Heart right ventricle (tissue), 16 donors: ENCODE measurements around the gene DPP10. TPM values are rescaled to one million over a fixed set of nuclear protein-coding genes. Genes with fewer than 3 reads are reported as not detected.

Experiments
- ATAC-seq, 8 donors: fragments of 200-7000 bp; cut with Tn5 transposase; one replicate each; pipeline ENCODE4 v1.9.1; 2020; ENCODE audit warnings: mild to moderate bottlenecking in 8 of 8, moderate library complexity in 8 of 8, moderate number of reproducible peaks in 1 of 8
- DNase-seq, 2 donors: peaks; one replicate each; pipeline ENCODE4 v3.0.0-alpha.2; 2020
- H3K27ac ChIP-seq, 10 donors: fragments of 200-600 bp; sonication (generic) in 2 of 10; one replicate each; pipeline versions ENCODE4 v1.5.0 to v1.8.0; 2020 to 2022; ENCODE audit warnings: mild to moderate bottlenecking in 3 of 10
- H3K27me3 ChIP-seq, 7 donors: fragments of 200-600 bp; one replicate each; pipeline ENCODE4 v1.8.0; 2021 to 2022; ENCODE audit warnings: mild to moderate bottlenecking in 2 of 7
- H3K36me3 ChIP-seq, 9 donors: fragments of 200-600 bp; sonication (generic) in 1 of 9; one replicate each; pipeline versions ENCODE4 v1.5.0 to v1.8.0; 2020 to 2022; ENCODE audit warnings: mild to moderate bottlenecking in 2 of 9
- H3K4me1 ChIP-seq, 9 donors: fragments of 200-600 bp; sonication (generic) in 1 of 9; one replicate each; pipeline versions ENCODE4 v1.5.0 to v1.8.0; 2020 to 2022; ENCODE audit warnings: mild to moderate bottlenecking in 4 of 9
- H3K4me3 ChIP-seq, 10 donors: fragments of 200-600 bp; sonication (generic) in 2 of 10; one replicate each; pipeline versions ENCODE4 v1.5.0 to v1.8.0; 2020 to 2022; ENCODE audit warnings: mild to moderate bottlenecking in 7 of 10, moderate library complexity in 2 of 10
- H3K9me3 ChIP-seq, 11 donors: fragments of 200-600 bp in 10 of 11; sonication (generic) in 2 of 11; one replicate each; pipeline versions ENCODE4 v1.5.0 to v1.8.0; 2013 to 2022; ENCODE audit warnings: mild to moderate bottlenecking in 2 of 11, control low read depth in 1 of 11, moderate library complexity in 1 of 11
- CTCF ChIP-seq, 9 donors: fragments of 200-600 bp; sonication (generic) in 2 of 9; IDR thresholded peaks; one replicate each; pipeline versions ENCODE4 v1.5.0 to v1.8.0; 2021 to 2022; ENCODE audit warnings: antibody characterized with exemption in 9 of 9, mild to moderate bottlenecking in 5 of 9, moderate library complexity in 1 of 9
- WGBS, 2 donors: extraction: QIAGEN DNeasy Blood & Tissue Kit; methylation state at CpG; one replicate each; pipeline ENCODE4 v1.1.7; 2013; ENCODE audit warnings: inconsistent platforms in 1 of 2; 5-methylcytosine and 5-hydroxymethylcytosine counted together
- intact Hi-C, 10 donors: fragments of 100-400 bp; cut with DNase I; formaldehyde crosslinking; loops; one replicate each; pipeline versions ENCODE4 v1.11.1 to v1.14.2; 2022
- polyA plus RNA-seq, 2 donors: library from polyadenylated mRNA; stranded (reverse); fragments of 200-250 nt; gene quantifications; one replicate each; pipeline ENCODE4 v1.2.3, GENCODE V29; 2013
- total RNA-seq, 10 donors: library from RNA; stranded (reverse); fragmentation: NEBNext Ultra II Directional in 3 of 10; extraction: Animal tissue kit (Norgen Biotek cat#: 25700) in 3 of 10; gene quantifications; one replicate each; pipeline versions ENCODE4 v1.2.1 to v1.2.4, GENCODE V29; 2021 to 2023
- donor health status: Arrhythmogenic right ventricular cardiomyopathy.
- donor health status: ischemic (EF 13 %, LVEDD 7.1; RV severe dilation, severe dysfunction).
- donor health status: healthy with polysubstance abuse.
- donor health status: DM: no; HTN: yes; CAD: no.
- donor health status: DM: no; HTN: no; CAD: no.
- donor health status: ischemic (EF 25% LVEDD 6.9; RV normal size, moderate dysfunction).
- donor health status: ischemic (EF 25% LVEDD 5.7; RV mildly dilated, moderate dysfunction).
- donor health status: healthy.
- donor health status: DM: yes; HTN: yes; CAD: no.
- donor health status: Ischemic cardiomyopathy.
- donor health status: ischemic (EF 35%, LVEDD 5.7; RV mildly dilated, moderate dysfunction).
- donor health status: nonischemic (EF 11% LVEDD 7.7; RV severe dilation, severe dysfunction).
- donor health status: DM: yes; HTN: yes; CAD: no.
- donor health status: PGD.
- donor health status: ischemic (EF 29% LVEDD 5.4; RV normal size, mild dysfunction).
- donor health status: nonischemic (EF 23%, LVEDD 6.1; RV moderate dilation, normal function).

Gene DPP10
- total and polyA plus RNA-seq, 12 donors, result 0.15 to 0.49 (median 0.38) TPM; not detected in 9

GRCh38 chr2:115654362-115654761, 1211.9 kb downstream of the DPP10 start:
- ATAC-seq, result no peak
- TF ChIP-seq CTCF (IDR thresholded peaks at IDR 0.05), result no peak
- no peaks in the 10 kb centered on the region for H3K9me3 ChIP-seq
- no peaks in the 10 kb centered on the region for H3K36me3 ChIP-seq
- H3K27ac ChIP-seq, result no peak overlapping the region
- H3K4me1 ChIP-seq, result no peaks in the 10 kb centered on the region
- no peaks in the 10 kb centered on the region for H3K27me3 ChIP-seq
- no peak for DNase-seq
- intact Hi-C loops, result no loop called here
- H3K4me3 ChIP-seq, result no peak overlapping the region

- no peak for DNase-seq
- 90 to 94% methylated on average over 5 of the region's 5 CpGs for WGBS, 2 donors
- no peak for ATAC-seq
Measured at GRCh38 chr2:115678129-115678528, 1235.7 kb downstream of the DPP10 start.

GRCh38 chr2:115684345-115684744, 1241.9 kb downstream of the DPP10 start:
- intact Hi-C loops, result no loop called here
- no peak for ATAC-seq
- Histone ChIP-seq H3K9me3 (peaks cover 0 to 15% (median 0%) of the 10 kb centered on the region in 11 donors), H3K4me1 (no peaks in the 10 kb centered on the region), H3K27ac (no peak overlapping the region), H3K36me3 (no peaks in the 10 kb centered on the region), H3K27me3 (no peaks in the 10 kb centered on the region), H3K4me3 (no peak overlapping the region)
- WGBS, 2 donors, result 62 to 72% methylated on average over 5 of the region's 5 CpGs
- no peak for DNase-seq
- TF ChIP-seq CTCF (IDR thresholded peaks at IDR 0.05), result no peak

More at GRCh38 chr2:115678129-115678528, 1235.7 kb downstream of the DPP10 start:
- Histone ChIP-seq H3K27me3 (no peaks in the 10 kb centered on the region), H3K4me1 (no peaks in the 10 kb centered on the region), H3K9me3 (peaks cover 0 to 44% (median 9%) of the 10 kb centered on the region in 11 donors), H3K36me3 (no peaks in the 10 kb centered on the region), H3K4me3 (no peak overlapping the region), H3K27ac (no peak overlapping the region)
- no peak for TF ChIP-seq CTCF (IDR thresholded peaks at IDR 0.05)
- intact Hi-C loops, result no loop called here

- H3K27ac ChIP-seq, result no peak overlapping the region
- DNase-seq (no peak), ATAC-seq (no peak)
- H3K9me3 ChIP-seq, result peaks cover 0 to 7% (median 0%) of the 10 kb centered on the region in 11 donors
- 94% methylated on average over 1 of the region's 1 CpG for WGBS, 2 donors
- no peaks in the 10 kb centered on the region for H3K36me3 ChIP-seq
- no peaks in the 10 kb centered on the region for H3K4me1 ChIP-seq
- intact Hi-C loops, result no loop called here
- H3K27me3 ChIP-seq, result no peaks in the 10 kb centered on the region
- no peak overlapping the region for H3K4me3 ChIP-seq
- no peak for TF ChIP-seq CTCF (IDR thresholded peaks at IDR 0.05)
Measured at GRCh38 chr2:115691409-115691808, 1249.0 kb downstream of the DPP10 start.
